ENCODE results near the gene POLR2C. TPM values are rescaled to one million over a fixed set of nuclear protein-coding genes. Genes with fewer than 3 reads are reported as not detected.

POLR2C gene
- total RNA-seq, 1 experiment from 2014 or later: 107 TPM

DNA sequence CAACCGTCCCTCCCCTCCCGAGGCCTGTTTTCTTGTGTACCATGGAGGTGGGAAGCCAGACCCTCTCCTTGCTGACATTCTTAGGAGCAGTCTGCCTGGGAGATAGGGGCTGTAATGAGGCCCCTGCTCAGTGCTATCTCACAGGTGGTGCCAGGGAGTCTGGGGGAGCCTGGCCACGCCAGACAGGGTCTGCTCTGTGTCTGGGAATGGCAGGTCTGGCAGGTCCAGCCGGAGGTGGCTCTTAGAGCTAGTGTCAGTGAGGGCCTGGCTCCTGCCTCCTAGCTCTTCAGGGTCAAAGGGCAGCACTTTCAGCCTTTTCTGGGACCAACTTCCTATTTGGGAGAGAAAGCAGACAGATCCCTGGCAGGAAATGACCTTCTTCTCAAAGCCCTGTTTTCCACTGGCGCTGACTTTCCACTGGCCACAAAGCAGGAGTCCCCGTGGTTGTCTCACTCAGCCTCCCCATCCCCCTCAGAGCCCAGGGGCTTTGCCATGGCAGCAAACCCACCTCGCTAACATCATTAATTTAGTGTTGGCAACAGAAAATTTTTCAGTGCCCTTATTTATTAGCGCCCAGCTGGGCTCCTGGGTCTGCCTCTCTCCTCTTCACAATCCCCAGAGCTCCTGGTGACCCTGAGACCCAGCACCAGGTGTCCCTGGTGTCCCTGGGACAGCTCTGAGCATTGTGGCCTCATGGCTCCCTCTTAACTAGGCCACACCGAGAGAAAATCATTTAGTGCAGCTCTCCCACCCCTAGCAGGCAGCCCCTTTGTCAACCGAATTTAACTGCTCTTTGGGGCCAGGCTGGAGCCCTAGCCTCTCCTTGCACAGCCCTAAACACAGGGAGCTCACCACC, 47.8 kb downstream of the POLR2C start:
- in situ Hi-C loops (cut with HindIII; ENCODE audit: low pct_unique_long_range_greater_than_20kb, low sequenced_read_pairs): no loop called here

DNA sequence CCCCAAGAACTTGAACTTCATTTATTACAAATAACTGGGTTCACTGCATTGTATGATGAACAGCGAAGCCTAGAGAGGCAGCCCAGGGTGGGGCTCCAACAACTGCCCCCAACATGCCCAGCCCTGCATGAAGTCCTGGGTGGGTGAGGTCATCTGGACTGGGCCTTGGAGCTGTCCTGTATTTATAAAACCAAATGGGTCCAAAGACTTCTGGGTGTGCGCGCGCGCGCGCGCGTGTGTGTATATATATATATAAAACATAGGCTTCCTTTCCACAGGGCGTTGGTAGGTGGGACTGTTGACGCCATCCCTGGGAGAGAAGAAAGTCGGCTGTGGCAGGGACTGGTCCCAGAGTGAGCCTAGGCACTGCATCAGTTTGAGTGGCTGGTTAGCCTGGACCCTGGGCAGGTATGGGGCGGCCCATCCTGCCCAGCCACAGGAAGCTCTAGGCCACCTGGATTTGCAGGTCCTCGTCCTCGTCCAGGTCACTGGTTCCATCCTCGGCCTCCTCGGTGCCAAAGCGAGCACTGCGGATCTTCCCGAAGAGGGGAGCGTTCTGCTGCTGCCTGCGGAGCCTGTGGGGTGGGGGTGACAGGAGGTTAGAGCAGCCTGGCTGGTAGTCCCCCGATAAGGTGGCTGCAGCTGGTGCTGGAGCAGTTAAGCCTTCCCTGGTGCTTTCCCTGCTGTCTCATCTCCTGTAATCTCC, 50.0 kb downstream of the POLR2C start:
- in situ Hi-C loops (cut with HindIII; ENCODE audit: low pct_unique_long_range_greater_than_20kb, low sequenced_read_pairs): no loop called here
- DNase-seq (ENCODE audit: low read depth, low spot score): no peak

More for the DNA sequence above, 47.8 kb downstream of the POLR2C start:
- DNase-seq (ENCODE audit: low read depth, low spot score): no peak

DNA sequence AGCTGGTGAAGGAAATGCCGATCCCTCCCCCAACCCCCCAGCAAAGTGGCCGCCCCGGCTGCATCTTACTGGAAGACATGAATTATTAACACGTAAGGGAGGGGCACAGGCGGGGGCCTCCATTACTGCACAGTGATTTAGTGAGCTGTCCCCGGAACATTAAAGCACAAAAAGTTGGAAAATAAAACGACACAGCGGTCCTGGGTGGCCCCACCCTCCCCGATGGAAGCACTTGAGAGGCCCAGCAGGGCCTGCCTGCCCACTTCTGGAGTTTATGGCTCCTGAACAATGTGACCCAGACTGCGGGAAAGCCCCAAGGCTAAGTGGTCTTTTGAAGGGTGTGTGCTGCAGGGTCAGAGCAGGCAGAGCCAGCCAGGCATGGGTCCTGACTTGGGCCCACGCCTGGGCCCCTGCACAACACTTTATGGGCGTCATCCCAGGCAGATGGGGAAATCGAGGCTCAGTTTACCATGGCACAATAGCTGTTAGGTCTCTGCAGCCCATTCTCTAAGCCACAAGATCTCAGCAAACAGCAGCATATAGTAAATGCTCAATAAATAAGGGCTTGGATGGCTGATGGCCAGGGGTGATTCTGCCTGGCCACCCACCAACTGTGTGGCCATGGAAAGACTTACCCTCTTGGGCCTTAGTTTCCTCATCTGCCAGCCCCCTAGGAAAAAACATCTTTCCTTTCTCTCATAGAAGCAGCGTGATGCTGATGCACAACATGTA, 51.1 kb downstream of the POLR2C start:
- in situ Hi-C loops (cut with HindIII; ENCODE audit: low pct_unique_long_range_greater_than_20kb, low sequenced_read_pairs): no loop called here
- no peak for DNase-seq (ENCODE audit: low read depth, low spot score)

GRCh38 chr16:57514371-57514770, 51.9 kb downstream of the POLR2C start:
- DNase-seq (ENCODE audit: low read depth, low spot score): no peak
- in situ Hi-C loops (cut with HindIII; ENCODE audit: low pct_unique_long_range_greater_than_20kb, low sequenced_read_pairs): no loop called here

DNA sequence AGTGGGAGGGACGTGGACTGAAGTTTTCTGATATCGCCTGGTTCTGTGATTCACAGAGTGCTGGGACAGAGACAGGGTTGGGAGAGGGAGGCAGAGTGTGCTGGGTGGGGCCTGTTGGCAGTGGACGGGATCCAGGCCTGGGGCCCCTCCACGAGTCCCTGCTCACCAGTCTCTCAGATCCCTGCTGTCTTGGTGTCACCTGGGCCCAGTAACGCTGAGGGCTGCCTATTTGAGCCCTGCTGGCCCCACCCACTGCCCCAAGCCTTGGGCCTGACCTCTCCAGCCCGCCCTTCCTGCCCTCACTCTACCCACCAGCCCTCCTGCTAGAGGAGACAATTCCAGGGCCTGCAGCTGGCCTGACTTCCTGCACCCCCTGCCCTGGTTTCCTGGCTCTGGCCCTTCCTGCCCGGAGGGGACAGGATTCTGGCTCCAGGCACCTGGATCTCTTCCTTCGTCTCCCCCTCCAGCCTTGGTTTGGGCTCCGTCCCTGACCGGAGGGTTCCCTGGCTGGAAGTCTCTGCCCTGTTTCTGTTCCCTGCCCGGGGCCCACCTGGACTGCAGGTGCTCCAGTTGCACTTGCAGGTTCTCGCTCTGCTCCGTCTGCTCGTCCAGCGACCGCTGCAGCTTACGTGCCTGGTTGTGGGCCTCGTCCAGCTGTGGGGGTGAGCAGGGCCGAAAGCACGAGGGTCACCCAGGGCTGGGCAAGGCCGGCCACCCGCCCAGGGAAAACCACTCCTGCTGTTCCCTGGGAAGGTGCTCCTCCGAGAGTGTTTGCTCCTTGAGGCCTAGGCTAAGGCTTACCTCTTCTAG, 52.5 kb downstream of the POLR2C start:
- in situ Hi-C loops (cut with HindIII; ENCODE audit: low pct_unique_long_range_greater_than_20kb, low sequenced_read_pairs): no loop called here

GRCh38 chr16:57516176-57516725, 53.8 kb downstream of the POLR2C start:
- in situ Hi-C loops (cut with HindIII; ENCODE audit: low pct_unique_long_range_greater_than_20kb, low sequenced_read_pairs): no loop called here
- DNase-seq (ENCODE audit: low read depth, low spot score): no peak

More for the DNA sequence above, 52.5 kb downstream of the POLR2C start:
- DNase-seq (ENCODE audit: low read depth, low spot score): no peak

- in situ Hi-C loops (cut with HindIII; ENCODE audit: low pct_unique_long_range_greater_than_20kb, low sequenced_read_pairs): no loop called here
- no peak for DNase-seq (ENCODE audit: low read depth, low spot score)
Observed at GRCh38 chr16:57516773-57517172, 54.3 kb downstream of the POLR2C start.

GRCh38 chr16:57517397-57518367, 55.2 kb downstream of the POLR2C start:
- no peak for DNase-seq (ENCODE audit: low read depth, low spot score)
- in situ Hi-C loops (cut with HindIII; ENCODE audit: low pct_unique_long_range_greater_than_20kb, low sequenced_read_pairs): no loop called here

DNA sequence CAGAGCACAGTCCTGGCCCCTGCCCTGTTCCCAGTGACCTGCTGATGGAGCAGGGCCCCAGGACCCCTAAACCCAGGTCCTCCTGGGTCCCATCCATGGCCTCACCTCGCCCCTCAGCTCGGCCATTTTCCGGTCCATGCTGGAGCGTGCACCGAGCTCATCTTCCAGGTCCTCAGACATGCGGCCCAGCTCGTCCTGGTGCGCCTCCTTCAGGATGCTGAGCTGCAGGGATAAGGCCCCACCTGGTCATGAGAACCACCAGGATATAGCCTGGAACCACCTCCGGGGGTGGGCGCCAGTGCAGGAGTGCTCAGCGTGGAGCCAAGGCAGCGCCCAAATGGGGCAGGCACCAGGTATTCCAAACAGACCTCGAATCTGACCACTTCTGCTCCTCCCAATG, 56.0 kb downstream of the POLR2C start:
- in situ Hi-C loops (cut with HindIII; ENCODE audit: low pct_unique_long_range_greater_than_20kb, low sequenced_read_pairs): no loop called here
- DNase-seq (ENCODE audit: low read depth, low spot score): no peak

- in situ Hi-C loops (cut with HindIII; ENCODE audit: low pct_unique_long_range_greater_than_20kb, low sequenced_read_pairs): no loop called here
- no peak for DNase-seq (ENCODE audit: low read depth, low spot score)
Observed at GRCh38 chr16:57518922-57519321, 56.4 kb downstream of the POLR2C start.

- in situ Hi-C loops (cut with HindIII; ENCODE audit: low pct_unique_long_range_greater_than_20kb, low sequenced_read_pairs): no loop called here
- DNase-seq (ENCODE audit: low read depth, low spot score): peak; percentile 69
Observed at GRCh38 chr16:57519796-57520360, 57.4 kb downstream of the POLR2C start.

Other genes starting within 250 kb of the POLR2C start
- gene ARL2BP, start 217.4 kb upstream of the POLR2C start, total RNA-seq (2014; rRNA removed; shearing (Covaris generic)): 52.3 and 55.7 TPM in 2 replicates
- 0.13 and 0.32 TPM in 2 replicates for gene PLLP, start 178.0 kb upstream of the POLR2C start, total RNA-seq (2014; rRNA removed; shearing (Covaris generic))
- not detected in 2 replicates for gene CCL22, start 103.9 kb upstream of the POLR2C start, total RNA-seq (2014; rRNA removed; shearing (Covaris generic))
- gene CX3CL1, start 90.2 kb upstream of the POLR2C start, total RNA-seq (2014; rRNA removed; shearing (Covaris generic)): 5.0 and 5.2 TPM in 2 replicates
- 1.8 and 2.1 TPM in 2 replicates for gene CCL17, start 57.9 kb upstream of the POLR2C start, total RNA-seq (2014; rRNA removed; shearing (Covaris generic))
- 81.6 and 82.3 TPM in 2 replicates for gene CIAPIN1, start 15.3 kb upstream of the POLR2C start, total RNA-seq (2014; rRNA removed; shearing (Covaris generic))
- 67.7 and 70.7 TPM in 2 replicates for gene COQ9, start 15.2 kb upstream of the POLR2C start, total RNA-seq (2014; rRNA removed; shearing (Covaris generic))
- gene DOK4, start 23.8 kb downstream of the POLR2C start, total RNA-seq (2014; rRNA removed; shearing (Covaris generic)): 2.5 and 3.6 TPM in 2 replicates
- gene CCDC102A, start 73.9 kb downstream of the POLR2C start, total RNA-seq (2014; rRNA removed; shearing (Covaris generic)): 8.9 and 10.5 TPM in 2 replicates
- not detected in 2 replicates for gene ADGRG5, start 80.0 kb downstream of the POLR2C start, total RNA-seq (2014; rRNA removed; shearing (Covaris generic))
- 14.4 and 17.3 TPM in 2 replicates for gene ADGRG1, start 166.0 kb downstream of the POLR2C start, total RNA-seq (2014; rRNA removed; shearing (Covaris generic))
- gene ADGRG3, start 205.6 kb downstream of the POLR2C start, total RNA-seq (2014; rRNA removed; shearing (Covaris generic)): not detected in 2 replicates
- gene DRC7, start 232.1 kb downstream of the POLR2C start, total RNA-seq (2014; rRNA removed; shearing (Covaris generic)): not detected in 2 replicates

Data from SK-MEL-5 (cell line).